NCI-H2227 (cell line): ENCODE results near the gene MAP3K10.

ENCODE experiments used
- DNase-seq: peaks from one replicate; lab custom pipeline; 2025; ENCODE audit not compliant: unreplicated experiment; lab: John Stamatoyannopoulos, UW

Gene MAP3K10

GRCh38 chr19:40232949-40233810 is 42.0 kb downstream of the MAP3K10 start:
- DNase-seq, result no peak

DNA sequence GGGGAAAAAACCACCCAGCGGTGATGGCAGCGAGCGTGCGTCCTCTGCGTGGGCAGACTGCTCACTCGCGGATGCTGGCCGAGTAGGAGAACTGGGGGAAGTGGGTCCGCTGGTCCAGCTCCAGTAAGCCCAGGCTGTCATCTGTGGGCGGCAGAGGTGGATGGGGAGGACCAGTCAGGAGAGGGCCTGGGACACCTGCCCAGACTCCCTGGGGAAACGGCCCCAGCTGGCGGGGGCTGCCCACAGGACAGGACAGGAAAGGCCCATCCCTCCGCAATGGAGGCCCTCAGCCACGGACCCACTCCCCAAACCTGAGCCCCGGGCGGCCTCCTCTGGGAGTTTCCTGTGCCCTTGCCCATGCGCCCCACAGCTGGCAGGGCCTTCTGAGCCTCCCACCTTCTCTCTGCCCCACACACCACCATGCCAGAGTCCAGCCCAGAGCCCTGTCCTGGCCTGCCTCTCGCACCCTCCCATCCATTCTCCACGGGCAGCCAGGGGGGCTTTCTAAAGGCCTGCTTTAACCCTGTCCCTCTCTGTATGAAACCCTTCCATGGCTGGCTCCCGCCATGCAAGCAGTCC is 42.7 kb downstream of the MAP3K10 start:
- DNase-seq, result no peak

DNA sequence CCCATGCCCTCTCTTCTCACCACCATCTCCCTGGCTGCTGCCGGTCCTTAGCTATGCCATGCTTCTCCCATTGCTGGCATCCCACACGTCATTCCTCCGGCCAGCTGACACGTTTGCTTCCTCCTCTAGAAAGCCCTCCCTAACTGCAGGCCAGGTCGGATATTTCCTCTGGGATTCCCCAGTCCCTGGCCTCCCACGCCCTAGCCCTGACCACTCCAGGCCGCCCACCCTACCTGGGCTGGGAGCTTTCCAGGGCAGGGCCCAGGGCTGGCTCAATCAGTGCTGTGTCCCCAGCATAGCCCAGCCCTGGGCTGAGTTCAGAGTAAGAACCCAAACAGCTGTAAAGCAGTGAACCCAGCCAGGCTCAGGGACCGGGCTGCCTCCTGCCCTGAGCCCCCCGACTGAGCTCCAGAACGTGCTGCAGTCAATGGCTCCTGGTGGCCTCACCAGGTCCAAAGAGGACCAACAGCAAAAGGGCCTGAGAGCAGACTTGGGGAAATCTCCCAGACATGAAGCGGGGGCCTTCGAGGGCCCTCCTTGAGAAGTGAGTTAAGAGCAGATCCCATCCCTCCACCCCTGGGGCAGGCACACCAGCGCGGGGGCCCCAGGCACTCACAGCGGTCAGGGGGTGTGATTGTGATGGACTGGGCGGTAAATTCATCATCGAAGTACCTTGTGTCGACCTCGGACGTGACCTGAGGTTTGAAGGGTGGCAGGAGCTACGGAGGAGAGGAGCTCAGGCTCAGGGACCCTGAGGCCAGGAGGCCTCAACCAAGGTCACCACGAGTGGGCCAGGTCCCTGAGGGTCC is 43.4 kb downstream of the MAP3K10 start:
- DNase-seq, result no peak

GRCh38 chr19:40235238-40236025 is 44.2 kb downstream of the MAP3K10 start:
- no peak for DNase-seq

DNA sequence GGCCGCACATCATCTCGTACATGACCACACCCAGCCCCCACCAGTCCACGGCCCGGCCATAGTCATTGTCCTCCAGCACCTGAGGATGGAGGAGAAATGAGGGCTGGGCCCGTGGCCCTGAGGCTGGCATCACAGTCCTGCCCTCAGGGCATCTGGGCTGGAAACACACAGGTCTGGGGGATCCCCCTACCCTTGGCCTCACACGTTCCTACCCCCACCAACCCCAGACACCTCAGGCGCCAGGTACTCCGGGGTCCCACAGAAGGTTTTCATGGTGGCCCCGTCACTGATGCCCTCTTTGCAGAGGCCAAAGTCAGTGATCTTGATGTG is 44.8 kb downstream of the MAP3K10 start:
- no peak for DNase-seq

DNA sequence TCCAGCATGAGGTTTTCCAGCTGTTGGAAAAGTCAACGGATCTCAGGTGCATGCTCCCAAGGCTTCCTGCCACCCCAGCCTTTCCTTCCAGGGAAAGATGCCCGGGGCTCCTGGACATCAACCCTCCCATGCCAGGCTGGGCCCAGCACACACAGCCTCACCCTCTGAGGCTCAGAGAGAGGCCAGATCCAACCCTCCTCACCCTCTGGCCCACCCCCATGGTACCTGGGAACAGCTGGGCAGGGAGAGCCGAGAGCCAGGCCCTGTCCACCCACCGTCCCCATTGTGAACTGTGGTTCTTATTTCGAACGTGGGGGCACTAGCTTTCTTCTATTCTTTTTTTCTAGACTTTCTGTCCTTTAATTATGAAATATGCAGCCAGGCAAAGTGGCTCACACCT is 45.1 kb downstream of the MAP3K10 start:
- no peak for DNase-seq

- no peak for DNase-seq
These were observed 46.6 kb downstream of the MAP3K10 start for GRCh38 chr19:40237791-40238190.

- no peak for DNase-seq
These were observed 47.5 kb downstream of the MAP3K10 start for GRCh38 chr19:40238775-40239174.

DNA sequence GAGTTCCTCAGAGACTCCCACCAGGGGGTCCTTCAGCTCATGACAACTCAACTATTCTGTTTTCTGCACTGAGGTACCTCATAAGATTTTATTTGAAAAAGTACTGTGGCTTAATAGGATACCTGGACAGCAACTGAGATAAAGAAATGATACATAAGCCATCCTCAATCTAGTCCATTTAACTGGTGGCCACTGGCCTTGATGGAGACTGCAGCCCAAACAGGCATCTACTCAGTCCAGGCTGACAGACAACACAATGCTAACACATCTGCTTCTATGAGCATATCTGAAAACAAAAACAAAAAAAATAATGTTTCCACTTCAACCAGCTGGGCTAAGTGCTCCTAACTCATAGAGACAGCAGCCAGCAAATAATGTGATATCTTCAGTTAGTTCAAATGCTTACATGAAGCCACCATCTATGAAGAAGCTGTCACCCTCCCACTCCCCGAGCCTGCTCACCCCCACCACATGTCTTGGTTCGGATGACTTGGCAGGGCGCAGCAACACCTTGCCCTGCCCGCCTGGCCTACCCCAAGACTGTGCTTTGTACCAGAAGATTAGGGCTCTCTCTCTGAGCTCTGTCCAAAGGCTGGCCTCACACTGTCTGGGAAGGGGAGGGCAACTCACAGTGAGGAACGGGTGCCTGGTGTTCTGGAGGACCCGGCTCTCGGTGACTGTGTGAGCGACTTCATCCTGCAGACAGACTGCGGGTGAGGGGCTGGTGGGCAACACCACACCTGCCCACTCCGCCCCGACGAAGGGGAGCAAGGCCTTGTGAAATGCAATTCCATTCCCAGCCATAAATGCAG is 48.4 kb downstream of the MAP3K10 start:
- DNase-seq, result no peak

- DNase-seq, result no peak
These were observed 49.1 kb downstream of the MAP3K10 start for GRCh38 chr19:40240332-40240731.

GRCh38 chr19:40241125-40241808 is 50.0 kb downstream of the MAP3K10 start:
- no peak for DNase-seq

DNA sequence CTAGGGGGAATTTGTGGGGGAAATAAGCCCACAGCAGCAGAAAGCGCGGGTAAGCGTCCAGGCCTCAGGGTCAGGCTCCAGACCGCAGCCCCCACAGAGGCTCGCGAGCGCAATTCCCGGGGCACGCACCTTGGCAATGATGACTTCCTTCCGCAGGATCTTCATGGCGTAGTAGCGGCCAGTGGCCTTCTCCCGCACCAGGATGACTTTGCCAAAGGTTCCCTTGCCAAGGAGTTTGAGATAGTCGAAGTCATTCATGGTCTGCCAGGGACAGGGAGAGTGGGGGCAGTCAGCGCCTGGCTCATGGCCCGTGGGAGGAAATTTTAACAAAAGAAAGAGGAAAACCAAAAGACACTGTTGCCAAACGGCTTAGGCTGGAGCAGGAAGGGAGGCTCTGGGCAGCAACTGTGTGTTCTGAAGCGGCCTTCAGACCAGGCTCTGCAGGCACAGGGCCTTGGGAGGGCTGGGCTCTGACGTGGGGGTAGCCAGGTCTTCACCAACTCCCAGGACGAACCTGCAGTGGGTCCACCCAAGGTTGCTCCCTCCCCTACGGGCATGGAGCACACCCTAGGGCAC is 50.7 kb downstream of the MAP3K10 start:
- no peak for DNase-seq

DNA sequence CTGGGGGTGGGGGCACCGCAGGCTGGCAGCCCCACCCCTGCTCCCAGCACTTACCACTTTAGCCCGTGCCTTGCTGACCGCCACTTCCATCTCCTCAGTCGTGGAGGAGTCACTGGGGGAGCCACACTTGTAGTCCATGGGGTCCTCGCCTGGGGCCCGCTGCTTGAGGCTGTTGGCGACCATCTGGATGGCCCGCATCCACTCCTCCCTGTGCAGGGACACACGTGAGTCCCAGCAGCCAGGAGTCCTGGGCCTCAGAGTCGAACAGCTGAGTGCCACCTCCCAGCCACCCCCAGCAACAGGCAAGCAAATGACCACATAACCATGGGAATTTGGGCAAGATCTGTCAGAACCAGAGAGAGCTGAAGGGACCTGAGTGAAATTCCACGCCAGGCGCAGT is 51.3 kb downstream of the MAP3K10 start:
- DNase-seq, result no peak

DNA sequence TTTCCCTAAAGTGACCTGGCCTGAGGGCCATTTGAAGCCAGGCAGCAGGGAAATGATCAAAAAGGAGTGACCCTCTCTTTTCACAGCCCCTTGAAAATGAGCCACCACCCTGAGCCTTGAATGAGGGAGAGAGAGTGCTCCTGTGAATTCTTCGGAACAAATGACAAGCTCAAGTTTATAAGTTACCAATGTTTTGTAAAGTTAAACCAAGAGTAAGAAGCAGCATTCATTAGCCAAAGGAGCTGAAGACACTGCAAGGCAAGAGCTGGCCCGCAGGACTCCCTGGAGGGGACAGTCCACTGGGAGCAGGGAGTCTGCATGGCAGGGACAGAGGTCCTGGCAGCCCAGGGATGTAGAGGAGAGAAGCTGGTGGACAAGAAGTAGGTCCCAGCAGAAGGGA is 52.0 kb downstream of the MAP3K10 start:
- no peak for DNase-seq

DNA sequence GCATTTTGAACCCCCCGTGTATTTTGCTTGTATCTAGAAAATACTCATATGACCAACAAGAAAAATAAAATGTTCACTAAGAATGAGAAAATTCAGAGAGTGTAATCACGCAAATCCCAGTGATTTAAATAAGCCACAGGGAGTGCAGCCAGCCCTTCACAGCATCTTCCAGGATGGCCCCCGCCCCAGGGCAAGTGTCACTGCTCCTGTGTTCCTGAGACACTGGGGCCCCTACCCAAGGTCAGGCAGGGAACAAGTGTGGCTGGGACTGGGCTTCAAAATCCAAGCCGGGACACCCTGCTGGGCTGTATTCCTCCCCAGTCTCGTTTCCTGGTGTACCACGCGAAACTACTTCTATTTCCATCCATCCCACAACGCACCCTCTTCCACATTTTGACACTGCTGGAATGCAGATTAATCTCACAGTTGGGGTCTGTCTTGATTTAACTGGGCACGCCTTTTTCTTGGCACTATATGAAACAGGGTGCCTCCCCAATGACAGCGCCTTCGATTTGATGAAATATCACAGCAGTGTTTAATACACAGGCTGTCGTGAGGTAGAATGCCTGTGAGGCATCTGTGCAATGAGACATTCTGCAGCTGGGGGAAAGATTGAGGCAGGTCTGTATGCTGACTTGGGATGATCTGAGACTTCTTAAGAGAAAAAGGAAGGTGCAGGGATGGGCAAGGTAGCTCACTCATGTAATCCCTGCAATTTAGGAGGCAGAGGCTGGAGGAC is 53.5 kb downstream of the MAP3K10 start:
- DNase-seq, result no peak

GRCh38 chr19:40245506-40246128 is 54.4 kb downstream of the MAP3K10 start:
- DNase-seq, result no peak

DNA sequence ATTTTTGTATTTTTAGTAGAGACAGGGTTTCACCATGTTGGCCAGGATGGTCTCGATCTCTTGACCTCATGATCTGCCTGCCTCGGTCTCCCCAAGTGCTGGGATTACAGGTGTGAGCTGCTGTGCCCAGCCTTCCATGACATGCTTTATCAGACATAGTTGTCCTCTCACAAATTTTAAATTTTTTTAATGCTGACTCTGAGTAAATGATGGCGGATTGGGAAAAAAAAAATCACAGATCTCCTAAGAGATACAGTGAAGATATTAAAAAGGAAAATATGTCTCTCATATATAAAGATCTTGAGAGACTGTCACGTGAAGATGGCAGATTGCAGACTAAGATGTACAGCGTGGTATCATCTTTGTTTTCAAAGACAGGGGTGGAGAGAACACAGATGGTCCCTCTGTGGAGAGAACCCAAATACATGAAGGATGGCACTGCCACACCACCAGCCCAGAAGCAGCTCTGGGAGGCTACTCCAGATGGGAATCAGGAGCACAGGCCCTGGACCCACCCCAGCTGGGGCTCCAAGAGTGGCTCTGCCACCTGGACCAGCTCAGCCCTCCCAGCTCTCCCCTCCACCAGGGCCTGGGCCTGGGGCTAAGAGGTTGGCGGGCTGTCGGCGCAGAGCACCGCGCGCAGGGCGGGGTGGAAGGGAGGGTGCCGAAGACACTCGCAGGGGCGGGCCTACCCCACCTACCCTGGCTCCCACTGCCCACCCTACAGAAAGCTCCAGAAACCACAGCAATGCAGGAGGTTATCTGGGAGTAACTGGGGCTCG is 55.3 kb downstream of the MAP3K10 start:
- DNase-seq, result no peak

DNA sequence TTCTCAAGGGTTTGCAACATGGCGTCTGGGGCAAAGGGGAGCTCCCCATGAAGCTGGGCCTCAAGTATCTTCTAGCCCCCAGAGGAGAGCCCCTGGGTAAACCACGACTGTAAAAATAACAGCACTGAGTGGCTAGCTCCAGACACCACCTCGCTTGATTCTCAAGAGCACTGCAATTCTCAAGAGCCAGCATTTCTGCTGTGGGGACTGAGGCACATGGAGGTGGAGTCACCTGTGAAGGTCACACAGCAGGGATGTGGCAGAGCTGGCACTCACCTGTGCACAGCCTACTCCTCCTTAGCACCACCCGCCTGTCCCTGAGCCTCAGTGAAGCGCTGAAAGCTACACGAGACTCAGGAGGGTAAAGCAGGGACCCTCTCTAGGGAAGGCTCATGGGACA is 56.0 kb downstream of the MAP3K10 start:
- no peak for DNase-seq
